Endodermal cell (in vitro differentiated cells): ENCODE data around the gene TXNDC11. TPM values are rescaled to one million over a fixed set of nuclear protein-coding genes. Genes with fewer than 3 reads are reported as not detected.

Experiments
- DNase-seq: peaks from one replicate; pipeline ENCODE4 v3.0.0-alpha.2; 2017
- H3K27ac ChIP-seq: 2 replicates; pipeline ENCODE4 v1.5.1; 2013; ENCODE audit warnings: mild to moderate bottlenecking, low read depth, low read length, moderate library complexity
- H3K27me3 ChIP-seq: 2 replicates; pipeline ENCODE4 v1.6.1; 2013; ENCODE audit warnings: mild to moderate bottlenecking, low read length, moderate library complexity; ENCODE audit not compliant: insufficient read depth, control insufficient read depth, poor library complexity, severe bottlenecking
- H3K36me3 ChIP-seq: 2 replicates; pipeline ENCODE4 v1.7.0; 2013; ENCODE audit warnings: mild to moderate bottlenecking, low read length, moderate library complexity; ENCODE audit not compliant: control insufficient read depth, insufficient read depth
- H3K4me1 ChIP-seq: one replicate; pipeline ENCODE4 v1.7.0; 2013; ENCODE audit warnings: low read length; ENCODE audit not compliant: control insufficient read depth, insufficient read depth
- H3K4me3 ChIP-seq: 2 replicates; pipeline ENCODE4 v1.5.1; 2013; ENCODE audit warnings: mild to moderate bottlenecking, low read length, moderate library complexity
- H3K9ac ChIP-seq: 2 replicates; pipeline ENCODE4 v1.6.1; 2013; ENCODE audit warnings: mild to moderate bottlenecking, low read length, moderate library complexity; ENCODE audit not compliant: poor library complexity, severe bottlenecking; ENCODE audit errors: extremely low read depth
- H3K9me3 ChIP-seq: 2 replicates; pipeline ENCODE4 v1.6.1; 2013; ENCODE audit warnings: mild to moderate bottlenecking, low read length, moderate library complexity; ENCODE audit not compliant: control insufficient read depth
- H3K27ac Mint-ChIP-seq: 2 replicates; pipeline ENCODE4 v1.8.0; 2020; ENCODE audit warnings: mixed read lengths
- H3K27me3 Mint-ChIP-seq: 2 replicates; pipeline ENCODE4 v1.8.0; 2021; ENCODE audit warnings: mild to moderate bottlenecking, mixed read lengths; ENCODE audit not compliant: insufficient read depth
- H3K36me3 Mint-ChIP-seq: 2 replicates; pipeline ENCODE4 v1.8.0; 2020; ENCODE audit warnings: low read depth, mixed read lengths
- H3K4me1 Mint-ChIP-seq: 2 replicates; pipeline ENCODE4 v1.8.0; 2020; ENCODE audit warnings: mixed read lengths
- H3K4me3 Mint-ChIP-seq: 2 replicates; pipeline ENCODE4 v1.8.0; 2020; ENCODE audit warnings: mild to moderate bottlenecking, moderate library complexity, mixed read lengths
- H3K9me3 Mint-ChIP-seq: 2 replicates; pipeline ENCODE4 v1.8.0; 2020; ENCODE audit warnings: mild to moderate bottlenecking, mixed read lengths
- CTCF ChIP-seq: fragments of 200-600 bp; sonication (generic); conservative IDR thresholded peaks from 2 replicates; pipeline ENCODE4 v1.5.0; 2021; ENCODE audit warnings: antibody characterized with exemption, mild to moderate bottlenecking
- WGBS, 2 experiments: methylation state at CpG; one replicate each; pipeline versions ENCODE4 v1.1.5 to v1.1.7; 2013; ENCODE audit warnings: missing lambda C conversion rate in 2 of 2, mixed read lengths in 1 of 2; ENCODE audit not compliant: insufficient coverage in 1 of 2, insufficient read length in 1 of 2; 5-methylcytosine and 5-hydroxymethylcytosine counted together
- total RNA-seq, 2 donors: library from RNA; stranded (reverse); fragmentation: NEBNext Ultra II Directional in 1 of 2; extraction: Animal tissue kit (Norgen Biotek cat#: 25700) in 1 of 2; gene quantifications; 2 replicates in 1 of 2; 3 replicates in 1 of 2; pipeline ENCODE4 v1.2.1, GENCODE V29; 2021

TXNDC11 gene
- total RNA-seq, 2 donors from 2014 or later: 16.4 to 20.8 TPM

- Mint-ChIP-seq H3K36me3 (peaks cover 50% of the 10 kb centered on the region), H3K27ac (no peak overlapping the region), H3K4me3 (no peak overlapping the region), H3K9me3 (no peaks in the 10 kb centered on the region), H3K27me3 (no peaks in the 10 kb centered on the region), H3K4me1 (peaks cover 6% of the 10 kb centered on the region)
- Histone ChIP-seq H3K4me1 (no peaks in the 10 kb centered on the region), H3K9ac (no peak overlapping the region), H3K27ac (no peak overlapping the region), H3K9me3 (no peaks in the 10 kb centered on the region), H3K4me3 (no peak overlapping the region), H3K36me3 (peaks cover 63% of the 10 kb centered on the region), H3K27me3 (no peaks in the 10 kb centered on the region)
- WGBS, 2 experiments: 92 to 93% methylated on average over 7 to 12 of the region's 12 CpGs
- TF ChIP-seq CTCF: no peak
- no peak for DNase-seq
These were observed 45.3 kb downstream of the TXNDC11 start for GRCh38 chr16:11697319-11697718.

DNA sequence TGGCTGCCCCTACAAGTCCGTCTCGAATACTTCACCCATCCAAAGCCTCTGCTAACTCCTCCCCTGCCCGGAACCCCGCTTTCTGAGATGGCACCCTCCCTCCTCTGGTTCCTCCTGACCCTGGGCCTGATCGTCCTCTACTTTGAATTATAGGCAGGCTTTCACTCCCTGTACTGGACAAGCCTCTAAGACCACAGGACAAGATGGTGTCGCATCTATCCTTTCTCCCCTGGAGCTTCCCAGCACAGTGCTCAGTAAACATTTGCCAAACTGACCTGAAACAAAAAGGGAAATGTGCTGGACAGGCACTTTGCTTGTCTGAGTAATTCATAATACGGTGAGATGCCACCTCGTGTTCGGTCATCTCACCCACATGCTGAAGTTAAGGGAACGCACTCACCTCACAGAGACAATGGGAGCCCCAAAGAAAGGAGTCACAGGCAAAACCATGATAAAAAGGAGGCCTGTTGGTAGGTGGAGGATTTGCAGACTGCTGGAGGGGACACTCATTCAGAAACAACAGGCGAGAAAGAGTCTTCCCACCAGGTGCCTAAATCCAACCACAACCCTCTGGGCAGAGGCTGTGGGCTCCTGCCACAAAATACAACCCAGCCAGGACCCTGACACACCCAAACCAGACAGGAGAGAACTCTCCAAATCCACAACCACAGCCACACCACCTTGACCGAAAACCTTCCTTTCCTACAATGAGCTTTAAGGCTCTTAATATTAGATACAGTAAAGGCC, 46.2 kb downstream of the TXNDC11 start:
- Mint-ChIP-seq H3K4me3 (no peak overlapping the region), H3K9me3 (no peaks in the 10 kb centered on the region), H3K36me3 (peaks cover 52% of the 10 kb centered on the region), H3K27me3 (no peaks in the 10 kb centered on the region), H3K4me1 (peaks cover 6% of the 10 kb centered on the region), H3K27ac (peak overlapping the region; percentile 87)
- Histone ChIP-seq H3K27me3 (no peaks in the 10 kb centered on the region), H3K9me3 (no peaks in the 10 kb centered on the region), H3K27ac (no peak overlapping the region), H3K9ac (no peak overlapping the region), H3K36me3 (peaks cover 71% of the 10 kb centered on the region), H3K4me3 (no peak overlapping the region), H3K4me1 (no peaks in the 10 kb centered on the region)
- no peak for DNase-seq
- WGBS, 2 experiments: 89 to 100% methylated on average over 8 to 12 of the region's 12 CpGs
- TF ChIP-seq CTCF: no peak

DNA sequence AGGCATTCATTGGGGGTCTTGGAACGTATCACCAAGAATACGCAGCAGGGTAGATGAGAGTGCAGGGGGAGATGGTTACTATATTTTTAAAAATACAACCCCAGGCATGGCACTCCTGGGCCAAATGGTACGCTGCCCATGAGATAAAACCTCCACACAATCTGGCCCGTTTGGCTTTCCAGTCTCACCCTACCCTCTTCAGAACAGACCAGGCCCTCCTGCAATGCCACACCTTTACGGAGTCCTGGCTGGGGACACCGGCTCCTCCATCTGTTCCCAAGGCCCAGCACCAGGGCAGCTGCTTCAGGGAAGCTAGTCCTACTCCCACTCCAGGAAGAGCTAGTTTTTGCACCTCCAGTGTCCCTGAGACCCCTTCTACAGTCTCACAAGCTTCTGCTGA, 50.0 kb downstream of the TXNDC11 start:
- Mint-ChIP-seq H3K9me3 (no peaks in the 10 kb centered on the region), H3K27me3 (no peaks in the 10 kb centered on the region), H3K4me3 (no peak overlapping the region), H3K4me1 (peaks cover 10% of the 10 kb centered on the region), H3K27ac (no peak overlapping the region), H3K36me3 (peaks cover 60% of the 10 kb centered on the region)
- Histone ChIP-seq H3K4me3 (no peak overlapping the region), H3K27me3 (no peaks in the 10 kb centered on the region), H3K36me3 (peaks cover 64% of the 10 kb centered on the region), H3K9ac (no peak overlapping the region), H3K27ac (no peak overlapping the region), H3K4me1 (no peaks in the 10 kb centered on the region), H3K9me3 (no peaks in the 10 kb centered on the region)
- no peak for DNase-seq
- TF ChIP-seq CTCF: no peak
- WGBS, 2 experiments: 93% methylated on average over 6 of the region's 6 CpGs; no CpG with 5 or more reads in 1 of the 2 experiments
